T-helper 17 cell (primary cell): ENCODE data around the gene MINDY2. TPM values are rescaled to one million over a fixed set of nuclear protein-coding genes. Genes with fewer than 3 reads are reported as not detected.
A peak's percentile ranks its signal among the peaks of the same experiment; 100 is the strongest.

Source experiments
- ATAC-seq: fragments of 150-1000 bp; cut with Tn5 transposase; 2 replicates; pipeline ENCODE4 v1.10.0; 2021; ENCODE audit warnings: mild to moderate bottlenecking, moderate library complexity
- DNase-seq, 3 donors: peaks; one replicate each; pipeline versions ENCODE4 v3.0.0 to v3.0.0-alpha.2; 2020 to 2021
- H3K9me3 ChIP-seq: one replicate; pipeline ENCODE4 v1.7.0; 2013; ENCODE audit warnings: low read length, mild to moderate bottlenecking; ENCODE audit not compliant: control insufficient read depth, poor library complexity, severe bottlenecking
- H3K27ac Mint-ChIP-seq: one replicate; pipeline ENCODE4 v1.8.0; 2022; ENCODE audit warnings: mild to moderate bottlenecking, moderate library complexity, mixed read lengths
- H3K27me3 Mint-ChIP-seq: one replicate; pipeline ENCODE4 v1.8.0; 2022; ENCODE audit warnings: mixed read lengths
- H3K36me3 Mint-ChIP-seq: one replicate; pipeline ENCODE4 v1.8.0; 2022; ENCODE audit warnings: low read depth, mixed read lengths
- H3K4me1 Mint-ChIP-seq: one replicate; pipeline ENCODE4 v1.8.0; 2022; ENCODE audit warnings: mild to moderate bottlenecking, mixed read lengths
- H3K4me3 Mint-ChIP-seq: one replicate; pipeline ENCODE4 v1.8.0; 2022; ENCODE audit warnings: mild to moderate bottlenecking, moderate library complexity, mixed read lengths
- total RNA-seq, 4 donors: library from RNA in 2 of 4; stranded (reverse) in 2 of 4; gene quantifications; one replicate each; pipeline ENCODE4 v1.2.3 and lab custom pipeline; 2022 to 2026

Gene MINDY2
- total RNA-seq (10 to 100 TPM; 13.3 to 17.9 TPM), total RNA-seq (lab: John Stamatoyannopoulos, UW) (44.2 to 49.7 reads per million in 2 donors)

- Mint-ChIP-seq H3K4me3 (no peak within 1 kb of the TSS), H3K27me3 (no peaks in the 10 kb centered on the region), H3K4me1 (peaks cover 6% of the 10 kb centered on the region), H3K36me3 (no peaks in the 10 kb centered on the region), H3K27ac (peak within 1 kb of the TSS; percentile 90)
- peak; percentile 85 to 86 (median 86) for DNase-seq
- peak; percentile 96 for ATAC-seq
- no peaks in the 10 kb centered on the region for H3K9me3 ChIP-seq
These were observed at the start of gene MINDY2 for GRCh38 chr15:58770857-58771620. Gene MINDY2 (plus strand): TSS chr15:58771302. CDS start chr15:58771396, 94 bp downstream.

- Mint-ChIP-seq H3K4me1 (peaks cover 38% of the 10 kb centered on the region), H3K27me3 (no peaks in the 10 kb centered on the region), H3K27ac (peak overlapping the region; percentile 66), H3K36me3 (no peaks in the 10 kb centered on the region), H3K4me3 (no peak overlapping the region)
- ATAC-seq: peak; percentile 67
- H3K9me3 ChIP-seq: no peaks in the 10 kb centered on the region
- DNase-seq: no peak
These were observed 46.6 kb upstream of the MINDY2 start for GRCh38 chr15:58724466-58724865.

- H3K9me3 ChIP-seq: no peaks in the 10 kb centered on the region
- H3K4me3 Mint-ChIP-seq: no peak overlapping the region
- no peak for DNase-seq
- no peak for ATAC-seq
- no peaks in the 10 kb centered on the region for H3K36me3 Mint-ChIP-seq
- peak overlapping the region; percentile 32 for H3K27ac Mint-ChIP-seq
- peaks cover 43% of the 10 kb centered on the region for H3K4me1 Mint-ChIP-seq
- no peaks in the 10 kb centered on the region for H3K27me3 Mint-ChIP-seq
These were observed 44.2 kb upstream of the MINDY2 start for GRCh38 chr15:58726867-58727266.

GRCh38 chr15:58731756-58732535 lies 39.2 kb upstream of the MINDY2 start:
- Mint-ChIP-seq H3K27ac (peak overlapping the region; percentile 59), H3K4me3 (no peak overlapping the region), H3K27me3 (no peaks in the 10 kb centered on the region), H3K4me1 (peaks cover 54% of the 10 kb centered on the region), H3K36me3 (no peaks in the 10 kb centered on the region)
- ATAC-seq (no peak), DNase-seq (no peak)
- H3K9me3 ChIP-seq: no peaks in the 10 kb centered on the region

GRCh38 chr15:58732625-58733363 lies 38.3 kb upstream of the MINDY2 start:
- H3K4me1 Mint-ChIP-seq: peaks cover 57% of the 10 kb centered on the region
- H3K9me3 ChIP-seq: no peaks in the 10 kb centered on the region
- H3K27ac Mint-ChIP-seq: peak overlapping the region; percentile 34
- no peaks in the 10 kb centered on the region for H3K36me3 Mint-ChIP-seq
- ATAC-seq (no peak), DNase-seq (no peak)
- H3K4me3 Mint-ChIP-seq: no peak overlapping the region
- H3K27me3 Mint-ChIP-seq: no peaks in the 10 kb centered on the region

GRCh38 chr15:58734859-58735258 lies 36.2 kb upstream of the MINDY2 start:
- H3K27me3 Mint-ChIP-seq: no peaks in the 10 kb centered on the region
- H3K27ac Mint-ChIP-seq: peak overlapping the region; percentile 67
- ATAC-seq: no peak
- no peaks in the 10 kb centered on the region for H3K36me3 Mint-ChIP-seq
- H3K4me1 Mint-ChIP-seq: peaks cover 60% of the 10 kb centered on the region
- no peak for DNase-seq
- H3K9me3 ChIP-seq: no peaks in the 10 kb centered on the region
- peak overlapping the region; percentile 49 for H3K4me3 Mint-ChIP-seq

GRCh38 chr15:58736018-58736643 lies 35.0 kb upstream of the MINDY2 start:
- no peaks in the 10 kb centered on the region for H3K27me3 Mint-ChIP-seq
- no peak for ATAC-seq
- H3K4me1 Mint-ChIP-seq: peaks cover 58% of the 10 kb centered on the region
- DNase-seq: no peak
- H3K36me3 Mint-ChIP-seq: no peaks in the 10 kb centered on the region
- H3K27ac Mint-ChIP-seq: no peak overlapping the region
- no peak overlapping the region for H3K4me3 Mint-ChIP-seq
- no peaks in the 10 kb centered on the region for H3K9me3 ChIP-seq

GRCh38 chr15:58737298-58737697 lies 33.8 kb upstream of the MINDY2 start:
- Mint-ChIP-seq H3K36me3 (no peaks in the 10 kb centered on the region), H3K4me1 (peaks cover 59% of the 10 kb centered on the region), H3K27ac (no peak overlapping the region), H3K27me3 (no peaks in the 10 kb centered on the region), H3K4me3 (no peak overlapping the region)
- no peak for ATAC-seq
- H3K9me3 ChIP-seq: no peaks in the 10 kb centered on the region
- DNase-seq: no peak

GRCh38 chr15:58738046-58738707 lies 32.9 kb upstream of the MINDY2 start:
- no peaks in the 10 kb centered on the region for H3K36me3 Mint-ChIP-seq
- no peak for ATAC-seq
- no peak for DNase-seq
- no peak overlapping the region for H3K4me3 Mint-ChIP-seq
- H3K27me3 Mint-ChIP-seq: no peaks in the 10 kb centered on the region
- H3K4me1 Mint-ChIP-seq: peaks cover 57% of the 10 kb centered on the region
- peak overlapping the region; percentile 68 for H3K27ac Mint-ChIP-seq
- no peaks in the 10 kb centered on the region for H3K9me3 ChIP-seq

GRCh38 chr15:58740436-58740835 lies 30.7 kb upstream of the MINDY2 start:
- no peak for DNase-seq
- H3K27me3 Mint-ChIP-seq: no peaks in the 10 kb centered on the region
- no peaks in the 10 kb centered on the region for H3K36me3 Mint-ChIP-seq
- no peak overlapping the region for H3K27ac Mint-ChIP-seq
- H3K4me1 Mint-ChIP-seq: peaks cover 53% of the 10 kb centered on the region
- ATAC-seq: no peak
- no peaks in the 10 kb centered on the region for H3K9me3 ChIP-seq
- H3K4me3 Mint-ChIP-seq: no peak overlapping the region

GRCh38 chr15:58741032-58741431 lies 30.1 kb upstream of the MINDY2 start:
- no peak for ATAC-seq
- Mint-ChIP-seq H3K36me3 (no peaks in the 10 kb centered on the region), H3K4me3 (peak overlapping the region; percentile 31), H3K27ac (no peak overlapping the region), H3K4me1 (peaks cover 53% of the 10 kb centered on the region), H3K27me3 (no peaks in the 10 kb centered on the region)
- H3K9me3 ChIP-seq: no peaks in the 10 kb centered on the region
- no peak for DNase-seq

- no peaks in the 10 kb centered on the region for H3K36me3 Mint-ChIP-seq
- no peaks in the 10 kb centered on the region for H3K27me3 Mint-ChIP-seq
- peaks cover 51% of the 10 kb centered on the region for H3K4me1 Mint-ChIP-seq
- no peak overlapping the region for H3K4me3 Mint-ChIP-seq
- ATAC-seq (no peak), DNase-seq (no peak)
- H3K9me3 ChIP-seq: no peaks in the 10 kb centered on the region
- no peak overlapping the region for H3K27ac Mint-ChIP-seq
These were observed 28.9 kb upstream of the MINDY2 start for GRCh38 chr15:58742022-58742813.
